NCI-H82 treated with DMSO at 0.1 percent for 48 hours (cell line): ENCODE data around the gene ARHGAP15.

Experiments used
- DNase-seq: peaks from one replicate; lab custom pipeline; 2025; ENCODE audit not compliant: unreplicated experiment; lab: John Stamatoyannopoulos, UW

ARHGAP15 gene

DNA sequence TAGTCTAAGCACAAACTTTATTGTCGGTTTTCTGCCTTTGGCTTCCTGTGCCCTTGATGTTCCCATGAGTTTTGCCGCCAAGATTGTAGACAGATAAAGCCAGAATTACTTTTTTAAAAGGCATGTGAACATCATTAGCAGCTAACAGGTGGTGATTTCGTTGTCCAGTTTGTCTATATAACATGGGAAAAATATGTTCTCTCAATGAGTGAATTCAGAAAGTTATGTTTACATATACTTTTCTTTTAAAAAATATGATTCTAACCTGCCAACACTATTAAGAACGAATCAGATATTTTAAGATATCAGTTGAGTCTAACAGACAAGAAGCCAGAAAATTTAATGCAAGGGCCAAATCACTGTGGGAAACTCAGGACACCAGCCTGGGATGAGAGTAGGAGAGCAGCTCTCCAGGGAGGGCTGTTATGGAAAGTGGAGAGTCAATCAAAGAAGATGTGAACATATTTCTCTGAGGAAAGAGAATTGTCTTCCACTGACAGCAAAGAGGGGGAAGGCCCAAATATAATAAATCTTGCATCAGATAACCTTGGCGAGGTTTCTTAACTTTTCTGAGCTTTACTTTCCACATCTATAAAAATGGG, 311.3 kb downstream of the ARHGAP15 start:
- DNase-seq = no peak

GRCh38 chr2:143442193-143442592, 313.0 kb downstream of the ARHGAP15 start:
- no peak for DNase-seq

DNA sequence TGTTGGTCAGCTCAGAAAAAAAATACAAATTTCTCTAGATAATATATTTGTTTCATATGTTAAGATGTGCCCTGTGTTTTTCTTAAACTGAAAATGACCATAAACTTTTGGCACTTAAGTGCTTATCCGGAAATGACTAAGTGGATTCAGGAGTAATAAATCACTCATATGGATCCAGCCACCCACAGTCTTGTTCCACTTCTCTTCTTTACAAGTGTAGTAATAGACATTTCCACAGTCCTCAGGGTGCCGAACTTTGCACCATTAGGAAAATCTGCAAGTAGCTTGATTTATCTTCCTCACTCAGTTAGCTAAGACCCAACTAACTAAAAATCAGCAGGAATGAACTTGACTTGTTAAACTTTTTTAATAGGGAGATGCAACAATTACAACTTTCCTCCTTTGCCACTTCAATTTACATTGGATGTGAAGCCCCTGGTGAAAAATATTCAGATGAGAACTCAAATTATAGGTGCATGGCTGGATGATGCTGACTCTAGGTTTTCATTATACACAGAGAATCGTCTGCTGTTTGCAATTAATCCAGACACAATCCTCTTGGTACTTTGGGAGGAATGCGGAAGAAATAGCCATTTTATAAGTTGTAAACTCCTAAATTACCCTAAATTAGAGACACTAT, 322.5 kb downstream of the ARHGAP15 start:
- DNase-seq = no peak

- no peak for DNase-seq
Measured at GRCh38 chr2:143452817-143453451, 323.7 kb downstream of the ARHGAP15 start.

GRCh38 chr2:143453981-143454511, 324.8 kb downstream of the ARHGAP15 start:
- DNase-seq = no peak

DNA sequence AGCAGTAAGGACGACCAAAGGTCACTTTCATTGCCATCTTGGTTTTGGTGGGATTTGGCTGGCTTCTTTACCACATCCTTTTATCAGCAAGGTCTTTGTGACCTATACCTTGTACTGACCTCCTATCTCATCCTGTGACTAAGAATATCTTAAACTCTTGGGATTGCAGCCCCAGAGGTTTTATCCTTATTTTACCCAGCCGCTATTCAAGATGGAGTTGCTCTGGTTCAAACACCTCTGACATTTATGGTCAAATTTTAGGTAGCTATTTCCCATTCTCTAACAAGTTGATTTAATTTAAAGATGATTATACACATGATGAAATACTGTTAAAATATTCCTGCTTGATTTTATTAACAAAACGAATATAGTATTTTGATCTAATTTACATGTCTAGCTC, 326.1 kb downstream of the ARHGAP15 start:
- no peak for DNase-seq

DNA sequence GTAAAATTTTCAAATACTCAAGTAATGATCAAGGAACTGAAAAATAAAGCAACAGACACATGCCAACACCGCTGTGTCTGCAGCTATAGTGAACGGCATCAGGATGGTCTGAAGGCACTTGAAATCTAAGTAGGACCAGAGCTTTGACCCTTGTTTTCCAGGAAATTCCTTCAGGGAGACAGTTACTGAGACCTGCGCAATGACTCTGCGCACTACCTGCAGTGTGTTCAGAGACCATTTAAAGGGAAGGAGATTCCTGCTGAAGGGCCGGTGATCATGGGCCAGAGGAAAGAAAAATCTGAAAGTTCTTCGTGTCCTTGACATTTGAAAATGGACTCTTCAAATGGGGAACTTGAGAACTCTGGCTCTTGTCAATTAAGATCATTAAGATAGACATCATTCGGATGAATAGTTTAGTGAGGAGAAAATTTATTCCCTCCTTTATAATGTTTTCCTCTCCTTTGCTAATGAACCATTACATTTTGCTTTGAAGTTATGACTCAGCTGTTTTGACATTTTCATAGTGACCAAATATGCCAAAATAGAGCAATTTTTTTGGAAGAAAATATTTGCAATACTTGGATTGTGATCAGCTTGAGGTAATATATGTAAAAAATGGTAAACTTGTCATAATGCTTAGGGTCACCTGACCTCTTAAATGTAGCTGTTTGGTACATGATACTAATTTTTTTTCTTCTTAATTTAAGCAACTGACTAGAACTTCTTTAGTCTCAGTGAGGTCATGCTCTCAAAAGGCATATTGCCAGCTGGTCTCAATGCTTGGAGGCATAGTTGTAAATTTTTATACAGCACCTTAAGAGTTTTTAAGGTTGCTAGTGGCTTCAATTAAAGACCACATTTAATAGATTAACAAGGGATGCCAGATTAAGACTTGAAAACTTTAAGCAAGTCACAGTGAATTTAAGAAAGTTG, 329.3 kb downstream of the ARHGAP15 start:
- DNase-seq = no peak

- no peak for DNase-seq
Measured at GRCh38 chr2:143460382-143460781, 331.2 kb downstream of the ARHGAP15 start.

- DNase-seq = no peak
Measured at GRCh38 chr2:143463719-143464118, 334.5 kb downstream of the ARHGAP15 start.

DNA sequence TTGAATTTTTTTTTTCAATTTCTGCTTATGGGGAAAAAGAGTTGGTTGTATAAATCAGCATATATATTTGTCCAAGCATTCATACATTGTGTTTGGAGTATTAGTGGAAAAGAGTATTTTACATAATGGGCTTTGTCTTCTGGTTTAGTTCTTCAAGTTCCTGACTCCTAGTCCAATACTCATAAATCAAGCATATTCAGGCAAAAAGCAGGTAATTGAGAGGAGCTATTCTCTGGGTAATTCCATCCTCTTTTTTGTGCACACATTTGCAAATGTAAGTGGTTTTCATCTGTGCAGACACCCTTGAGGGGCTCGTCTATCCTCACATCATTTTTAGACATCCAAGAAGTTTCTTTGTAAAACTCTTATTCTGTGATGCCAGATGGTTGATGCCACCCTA, 337.2 kb downstream of the ARHGAP15 start:
- no peak for DNase-seq

DNA sequence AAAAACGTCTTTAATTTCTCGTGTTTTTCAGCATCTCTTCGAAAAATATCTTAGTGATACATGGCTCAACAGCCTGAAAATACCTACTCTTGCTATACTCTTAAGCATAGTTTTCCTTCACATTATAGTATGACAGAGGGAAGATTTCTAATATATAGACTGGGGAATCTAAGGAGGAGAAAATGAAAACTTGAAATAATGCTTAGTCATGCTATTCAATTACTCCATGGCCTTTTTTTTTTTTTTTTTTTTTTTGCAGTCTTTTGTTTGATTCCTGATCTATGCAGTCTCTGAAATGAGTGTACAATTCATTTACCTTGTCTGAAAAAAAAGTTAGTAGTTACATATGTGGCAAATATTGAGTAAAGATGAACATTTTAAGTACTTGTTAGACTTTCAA, 337.8 kb downstream of the ARHGAP15 start:
- no peak for DNase-seq

GRCh38 chr2:143468341-143468888, 339.2 kb downstream of the ARHGAP15 start:
- DNase-seq = no peak

DNA sequence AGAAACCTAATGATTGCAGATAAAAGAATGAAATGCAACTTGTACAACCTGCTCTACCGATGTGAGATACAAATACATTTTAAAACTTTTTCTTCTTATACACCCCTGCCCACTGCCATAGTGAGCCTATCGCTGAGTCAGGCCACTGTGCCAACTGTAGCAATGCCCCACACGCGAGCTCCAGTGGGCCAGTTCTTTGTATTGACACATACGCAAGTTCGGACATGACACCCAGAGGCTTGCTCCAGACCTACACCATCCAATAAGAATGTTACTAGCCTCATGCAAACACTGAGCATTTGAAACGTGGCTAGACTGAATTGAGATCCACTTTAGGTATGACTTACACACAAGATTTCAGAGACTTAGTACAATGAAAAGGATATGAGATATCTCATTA, 340.1 kb downstream of the ARHGAP15 start:
- DNase-seq = no peak

GRCh38 chr2:143471550-143471949, 342.3 kb downstream of the ARHGAP15 start:
- no peak for DNase-seq

- no peak for DNase-seq
Measured at GRCh38 chr2:143473216-143473615, 344.0 kb downstream of the ARHGAP15 start.

- no peak for DNase-seq
Measured at GRCh38 chr2:143473820-143474219, 344.6 kb downstream of the ARHGAP15 start.

GRCh38 chr2:143474586-143474985, 345.4 kb downstream of the ARHGAP15 start:
- DNase-seq = no peak

DNA sequence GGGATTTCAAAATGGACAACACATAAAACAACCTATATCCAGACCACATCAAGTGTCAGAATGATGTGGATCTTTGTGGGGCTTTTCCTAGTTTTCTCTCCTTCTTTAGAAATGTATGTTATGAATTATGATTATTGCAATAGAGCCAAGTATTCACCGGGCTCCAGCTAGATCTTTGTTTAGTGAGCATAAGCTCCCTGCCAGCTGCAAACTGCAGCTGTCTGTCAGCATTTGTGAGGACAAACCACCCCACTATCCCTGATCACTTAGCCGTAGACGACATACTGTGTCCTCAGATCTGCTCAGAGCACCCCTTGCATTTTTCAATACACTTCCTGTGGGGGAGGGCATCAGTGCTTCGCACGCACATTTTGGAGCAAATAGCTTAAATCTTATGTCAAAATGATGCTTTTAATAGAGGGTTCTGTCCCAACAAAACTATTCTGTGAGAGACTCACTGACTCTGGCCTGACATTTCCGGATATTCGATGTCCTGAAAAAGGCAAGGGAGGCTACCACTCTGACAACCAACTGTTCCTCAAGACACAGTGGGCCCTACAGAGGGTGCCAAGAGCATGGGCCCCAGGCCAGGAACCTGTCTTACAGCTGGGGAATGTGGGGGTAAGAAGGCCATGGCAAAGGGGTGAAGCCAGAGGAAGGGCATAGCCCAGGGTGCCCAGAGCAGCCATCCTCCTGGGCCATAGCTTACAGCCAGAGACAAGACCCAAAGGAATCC, 346.0 kb downstream of the ARHGAP15 start:
- DNase-seq = no peak

GRCh38 chr2:143476336-143477087, 347.3 kb downstream of the ARHGAP15 start:
- DNase-seq = no peak
